Adrenal gland (tissue), 12 donors: ENCODE measurements around the gene SLIT2. TPM values are rescaled to one million over a fixed set of nuclear protein-coding genes. Genes with fewer than 3 reads are reported as not detected.

Source experiments
- DNase-seq, 7 donors: peaks; one replicate each; pipeline ENCODE4 v3.0.0-alpha.2; 2019 to 2020
- H3K27ac ChIP-seq, 5 donors: fragments of 200-600 bp; sonication (generic) in 4 of 5; 1 replicate in 3 of 5; 2 replicates in 2 of 5; pipeline versions ENCODE4 v1.5.1 to v1.8.0; 2016 to 2020; ENCODE audit warnings: mild to moderate bottlenecking in 1 of 5
- H3K27me3 ChIP-seq: fragments of 200-600 bp; 2 replicates; pipeline ENCODE4 v1.8.0; 2021
- H3K36me3 ChIP-seq, 2 donors: fragments of 200-600 bp; replicated peaks in 1 of 2; 1 replicate in 1 of 2; 2 replicates in 1 of 2; pipeline versions ENCODE4 v1.5.1 to v1.8.0; 2018 to 2022
- H3K4me1 ChIP-seq, 2 donors: fragments of 200-600 bp; replicated peaks in 1 of 2; 1 replicate in 1 of 2; 2 replicates in 1 of 2; pipeline versions ENCODE4 v1.5.1 to v1.8.0; 2018 to 2021
- H3K4me3 ChIP-seq, 4 donors: fragments of 200-600 bp; sonication (generic) in 3 of 4; one replicate each; pipeline ENCODE4 v1.5.1; 2016 to 2018
- H3K9me3 ChIP-seq, 3 donors: fragments of 200-600 bp; sonication (generic) in 1 of 3; replicated peaks in 1 of 3; 1 replicate in 2 of 3; 2 replicates in 1 of 3; pipeline versions ENCODE4 v1.5.1 to v1.8.0; 2016 to 2021
- POLR2A ChIP-seq, 2 donors: fragments of 450-650 bp; IDR thresholded peaks; one replicate each; pipeline ENCODE4 v1.6.1; 2017; ENCODE audit warnings: antibody characterized with exemption in 2 of 2, mild to moderate bottlenecking in 2 of 2, moderate library complexity in 1 of 2
- WGBS, 4 donors: extraction: QIAGEN DNeasy Blood & Tissue Kit in 2 of 4; methylation state at CpG; one replicate each; pipeline versions ENCODE4 v1.1.5 to v1.1.7; 2013 to 2017; 5-methylcytosine and 5-hydroxymethylcytosine counted together
- intact Hi-C, 2 donors: fragments of 100-400 bp; cut with DNase I; formaldehyde crosslinking; loops; one replicate each; pipeline versions ENCODE4 v1.14.1 to v1.15.0; 2022 to 2023
- polyA plus RNA-seq, 3 donors: library from polyadenylated mRNA; stranded (reverse); fragments of 200-250 nt in 2 of 3; fragments of 350-450 nt in 1 of 3; fragmentation: Illumina TruSeq in 1 of 3; extraction: RNeasy Lipid Tissue Mini Kit (QIAGEN cat#74804) in 1 of 3; gene quantifications; one replicate each; pipeline ENCODE4 v1.2.3, GENCODE V29; 2013 to 2014
- total RNA-seq, 9 donors: library from RNA; depleted of rRNA in 4 of 9; stranded (reverse); fragments of >200 nt in 4 of 9; fragments of 120-200 nt in 1 of 9; fragmentation: NEBNext Ultra II Directional in 1 of 9; extraction: Animal tissue kit (Norgen Biotek cat#: 25700) in 1 of 9; gene quantifications; one replicate each; pipeline versions ENCODE4 v1.1.0 to v1.2.4, GENCODE V29; 2013 to 2023
- TF ChIP-seq, protein P1 (sequence below), 6 experiments: fragments of 450-650 bp in 4 of 6; fragments of 200-600 bp in 2 of 6; sonication (generic) in 1 of 6; IDR thresholded peaks; 1 replicate in 5 of 6; 2 replicates in 1 of 6; pipeline versions ENCODE4 v1.5.1 to v1.8.0; 2016 to 2021; ENCODE audit warnings: antibody characterized with exemption in 6 of 6, mild to moderate bottlenecking in 2 of 6, moderate library complexity in 1 of 6
- donor health status: healthy with polysubstance abuse.
- donor health status: Bipolar disorder and iron deficiency.
- donor health status: DM: yes; HTN: yes; CAD: no.
- donor health status: DM: no; HTN: no; CAD: no.
- donor health status: DM: no; HTN: no; CAD: no.
- donor health status: DM: yes; HTN: yes; CAD: no.

The SLIT2 gene
- total and polyA plus RNA-seq, 12 donors: 9.4 to 68.7 (median 36.8) TPM

DNA sequence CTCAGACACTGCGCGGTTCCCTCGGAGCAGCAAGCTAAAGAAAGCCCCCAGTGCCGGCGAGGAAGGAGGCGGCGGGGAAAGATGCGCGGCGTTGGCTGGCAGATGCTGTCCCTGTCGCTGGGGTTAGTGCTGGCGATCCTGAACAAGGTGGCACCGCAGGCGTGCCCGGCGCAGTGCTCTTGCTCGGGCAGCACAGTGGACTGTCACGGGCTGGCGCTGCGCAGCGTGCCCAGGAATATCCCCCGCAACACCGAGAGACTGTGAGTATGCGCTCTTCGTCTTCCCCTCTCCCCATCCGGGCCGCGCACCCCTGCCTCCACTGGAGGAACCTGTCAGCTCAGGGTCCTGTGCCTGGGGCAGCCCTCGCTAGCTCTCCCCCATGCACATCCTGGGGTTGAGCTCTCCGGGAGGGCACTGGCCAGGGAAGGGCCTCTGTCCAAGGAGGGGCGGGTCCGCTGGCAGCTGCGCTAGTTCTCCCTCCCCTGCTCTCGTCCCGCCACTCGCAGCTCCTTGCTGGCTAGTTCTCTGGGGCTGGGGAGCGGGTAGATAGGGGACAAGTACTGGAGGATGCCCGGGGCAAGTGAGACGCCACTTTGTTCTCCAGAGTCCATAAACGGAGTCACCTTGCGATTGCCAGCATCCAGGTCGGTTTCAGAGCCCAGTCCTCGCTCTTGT lies 2.2 kb downstream of the SLIT2 start:
- peaks cover 3 to 30% of the 10 kb centered on the region in 2 donors for H3K4me1 ChIP-seq
- H3K36me3 ChIP-seq: no peaks in the 10 kb centered on the region
- no peaks in the 10 kb centered on the region for H3K9me3 ChIP-seq
- H3K4me3 ChIP-seq: peak overlapping the region; percentile 8 to 77 (median 48)
- DNase-seq: peak; percentile 21 to 66 (median 52)
- WGBS, 4 donors: 0 to 2% (median 1%) methylated on average over 6 to 43 of the region's 43 CpGs
- H3K27ac ChIP-seq: peak overlapping the region in 2 of 5 donors; percentile 66 to 68
- TF ChIP-seq POLR2A (IDR thresholded peaks at IDR 0.05): peak in 1 of 2 donors; percentile 33
- TF ChIP-seq, protein P1, sequence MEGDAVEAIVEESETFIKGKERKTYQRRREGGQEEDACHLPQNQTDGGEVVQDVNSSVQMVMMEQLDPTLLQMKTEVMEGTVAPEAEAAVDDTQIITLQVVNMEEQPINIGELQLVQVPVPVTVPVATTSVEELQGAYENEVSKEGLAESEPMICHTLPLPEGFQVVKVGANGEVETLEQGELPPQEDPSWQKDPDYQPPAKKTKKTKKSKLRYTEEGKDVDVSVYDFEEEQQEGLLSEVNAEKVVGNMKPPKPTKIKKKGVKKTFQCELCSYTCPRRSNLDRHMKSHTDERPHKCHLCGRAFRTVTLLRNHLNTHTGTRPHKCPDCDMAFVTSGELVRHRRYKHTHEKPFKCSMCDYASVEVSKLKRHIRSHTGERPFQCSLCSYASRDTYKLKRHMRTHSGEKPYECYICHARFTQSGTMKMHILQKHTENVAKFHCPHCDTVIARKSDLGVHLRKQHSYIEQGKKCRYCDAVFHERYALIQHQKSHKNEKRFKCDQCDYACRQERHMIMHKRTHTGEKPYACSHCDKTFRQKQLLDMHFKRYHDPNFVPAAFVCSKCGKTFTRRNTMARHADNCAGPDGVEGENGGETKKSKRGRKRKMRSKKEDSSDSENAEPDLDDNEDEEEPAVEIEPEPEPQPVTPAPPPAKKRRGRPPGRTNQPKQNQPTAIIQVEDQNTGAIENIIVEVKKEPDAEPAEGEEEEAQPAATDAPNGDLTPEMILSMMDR (IDR thresholded peaks at IDR 0.05): no peak
- intact Hi-C loops: no loop called here
- no peaks in the 10 kb centered on the region for H3K27me3 ChIP-seq

DNA sequence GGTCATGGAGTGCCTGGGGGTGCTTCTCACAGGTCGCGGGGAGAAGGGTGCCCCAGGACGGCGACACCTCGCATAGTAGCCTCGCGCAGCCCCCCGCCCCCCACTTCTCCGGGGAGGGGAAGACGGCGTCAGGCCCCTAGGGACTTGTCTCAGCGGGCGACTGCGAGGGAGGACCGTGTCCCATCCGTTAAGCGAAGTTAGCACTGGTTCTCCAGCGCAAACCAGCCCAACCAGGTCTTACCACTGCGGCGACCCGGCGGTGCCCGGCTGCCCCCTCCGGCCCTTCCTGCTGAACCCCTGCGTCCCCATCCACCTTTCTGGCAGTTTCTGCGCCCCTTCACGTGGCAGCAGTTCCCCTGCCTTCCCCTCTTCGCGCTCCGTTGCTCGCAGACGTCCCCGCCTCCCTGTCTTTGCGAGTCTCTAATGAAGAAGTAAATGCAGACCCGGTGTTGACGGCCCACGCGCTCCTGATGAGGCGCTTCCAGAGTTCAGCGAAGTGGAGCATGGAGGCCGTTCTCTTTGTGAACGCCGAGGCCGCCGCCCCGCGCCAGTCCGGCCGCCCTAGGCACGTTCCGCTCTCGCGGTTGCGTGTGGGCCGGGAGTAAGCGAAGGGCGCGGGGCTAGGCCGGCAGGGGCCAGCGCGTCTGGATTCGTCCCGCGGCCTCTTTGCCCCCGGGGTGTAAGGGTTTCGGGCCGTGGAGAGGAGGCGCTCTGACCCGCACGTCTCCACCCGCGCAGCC lies 3.0 kb downstream of the SLIT2 start:
- peak in 1 of 2 donors; percentile 39 for TF ChIP-seq POLR2A (IDR thresholded peaks at IDR 0.05)
- TF ChIP-seq, protein P1 (IDR thresholded peaks at IDR 0.05): no peak
- 2 to 4% (median 3%) methylated on average over 31 to 72 of the region's 72 CpGs for WGBS, 4 donors
- Histone ChIP-seq H3K4me1 (peaks cover 3 to 30% of the 10 kb centered on the region in 2 donors), H3K36me3 (no peaks in the 10 kb centered on the region), H3K27ac (peak overlapping the region in 4 of 5 donors; percentile 10 to 68 (median 60)), H3K27me3 (no peaks in the 10 kb centered on the region), H3K9me3 (no peaks in the 10 kb centered on the region), H3K4me3 (peak overlapping the region; percentile 8 to 77 (median 48))
- intact Hi-C loops: no loop called here
- DNase-seq: peak; percentile 27 to 54 (median 43)

DNA sequence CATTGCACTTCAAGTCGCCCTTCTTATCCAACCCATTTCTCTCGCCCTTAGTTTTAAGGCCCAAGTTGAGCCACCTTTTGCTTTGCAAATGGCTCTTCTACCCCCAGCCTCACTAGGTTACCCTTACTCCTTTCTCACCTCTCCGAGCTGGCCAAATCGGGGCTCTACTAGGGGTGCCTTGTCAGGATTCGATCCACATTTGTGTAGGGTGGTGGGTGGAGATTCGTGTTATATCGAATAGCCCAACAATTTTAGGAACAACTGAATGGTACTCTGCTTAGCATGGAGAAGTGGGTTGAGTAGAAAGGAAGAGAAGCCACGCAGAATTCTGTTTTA lies 3.5 kb downstream of the SLIT2 start:
- no peak for TF ChIP-seq POLR2A (IDR thresholded peaks at IDR 0.05)
- TF ChIP-seq, protein P1 (IDR thresholded peaks at IDR 0.05): no peak
- H3K36me3 ChIP-seq: no peaks in the 10 kb centered on the region
- H3K4me1 ChIP-seq: peaks cover 3 to 30% of the 10 kb centered on the region in 2 donors
- no peaks in the 10 kb centered on the region for H3K27me3 ChIP-seq
- peak overlapping the region in 3 of 4 donors; percentile 21 to 77 (median 74) for H3K4me3 ChIP-seq
- WGBS, 4 donors: 13 to 26% (median 24%) methylated on average over 8 of the region's 8 CpGs
- peak overlapping the region in 4 of 5 donors; percentile 10 to 68 (median 60) for H3K27ac ChIP-seq
- H3K9me3 ChIP-seq: no peaks in the 10 kb centered on the region
- DNase-seq: no peak
- intact Hi-C loops: no loop called here

DNA sequence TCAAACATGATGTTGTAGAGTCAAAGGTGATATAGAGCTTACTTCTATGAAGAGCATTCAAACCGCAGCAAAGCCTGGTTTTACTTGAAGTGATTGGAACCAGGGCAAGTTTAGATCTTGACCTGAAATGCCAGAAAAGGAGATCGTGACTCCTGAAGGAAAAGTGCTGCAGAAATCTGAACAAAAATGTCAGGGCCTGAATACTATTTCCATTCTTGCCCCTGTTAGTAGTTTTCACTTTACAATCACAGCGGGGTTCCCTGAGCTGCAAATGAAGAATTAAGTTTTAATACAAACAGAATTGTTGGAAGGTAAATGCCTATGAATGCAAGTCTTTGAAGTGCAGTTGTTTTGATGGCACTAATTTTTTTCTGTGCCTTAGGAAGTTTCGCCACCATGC lies 4.1 kb downstream of the SLIT2 start:
- Histone ChIP-seq H3K4me3 (peak overlapping the region in 2 of 4 donors; percentile 74 to 77), H3K9me3 (no peaks in the 10 kb centered on the region), H3K36me3 (no peaks in the 10 kb centered on the region), H3K4me1 (peaks cover 3 to 30% of the 10 kb centered on the region in 2 donors), H3K27ac (peak overlapping the region in 4 of 5 donors; percentile 22 to 68 (median 60)), H3K27me3 (no peaks in the 10 kb centered on the region)
- TF ChIP-seq, protein P1 (IDR thresholded peaks at IDR 0.05): no peak
- TF ChIP-seq POLR2A (IDR thresholded peaks at IDR 0.05): no peak
- DNase-seq: no peak
- intact Hi-C loops: no loop called here
- 38 to 59% (median 46%) methylated on average over 4 of the region's 4 CpGs for WGBS, 4 donors
